Keratinocyte (primary cell): ENCODE measurements around the gene EME2. TPM values are rescaled to one million over a fixed set of nuclear protein-coding genes. Genes with fewer than 3 reads are reported as not detected.

Source experiments
- DNase-seq: peaks from one replicate; pipeline ENCODE4 v3.0.0-alpha.2; 2011; ENCODE audit warnings: low read depth, missing footprints, low spot score
- FAIRE-seq: peaks from 2 replicates; lab custom pipeline; 2011; peaks lifted over from hg19 to GRCh38; lab: Jason Lieb, UNC
- H2AFZ ChIP-seq: 2 replicates; pipeline ENCODE4 v1.6.0; 2012; ENCODE audit warnings: low read length, control low read depth, inconsistent platforms; ENCODE audit not compliant: control insufficient read depth
- H3K27ac ChIP-seq: 2 replicates; pipeline ENCODE4 v1.5.1; 2011; ENCODE audit warnings: low read length; ENCODE audit not compliant: control insufficient read depth, insufficient read depth
- H3K27me3 ChIP-seq: 3 replicates; pipeline ENCODE4 v1.6.0; 2011; ENCODE audit warnings: low read length; ENCODE audit not compliant: control insufficient read depth, insufficient read depth; ENCODE audit errors: extremely low read depth
- H3K36me3 ChIP-seq, 2 experiments: 2 replicates in 1 of 2; 3 replicates in 1 of 2; pipeline ENCODE4 v1.5.1; 2011; ENCODE audit warnings: low read length in 2 of 2, mild to moderate bottlenecking in 1 of 2; ENCODE audit not compliant: control insufficient read depth in 2 of 2, insufficient read depth in 2 of 2; ENCODE audit errors: extremely low read depth in 1 of 2
- H3K4me1 ChIP-seq: 3 replicates; pipeline ENCODE4 v1.5.1; 2011; ENCODE audit warnings: low read length; ENCODE audit not compliant: control insufficient read depth, insufficient read depth; ENCODE audit errors: extremely low read depth
- H3K4me2 ChIP-seq: 3 replicates; pipeline ENCODE4 v1.6.0; 2011; ENCODE audit warnings: low read depth, low read length; ENCODE audit not compliant: control insufficient read depth, insufficient read depth; ENCODE audit errors: extremely low read depth
- H3K4me3 ChIP-seq, 3 experiments: fragments of 200-600 bp in 1 of 3; sonication (generic) in 1 of 3; 2 replicates in 2 of 3; 3 replicates in 1 of 3; pipeline ENCODE4 v1.5.1; 2011 to 2016; ENCODE audit warnings: low read length in 3 of 3, mild to moderate bottlenecking in 3 of 3, control low read depth in 2 of 3, inconsistent platforms in 1 of 3, low read depth in 1 of 3, mixed read lengths in 1 of 3, mixed run types in 1 of 3, moderate library complexity in 1 of 3; ENCODE audit not compliant: control insufficient read depth in 2 of 3, insufficient read depth in 2 of 3; ENCODE audit errors: extremely low read depth in 1 of 3
- H3K79me2 ChIP-seq: 2 replicates; pipeline ENCODE4 v1.6.0; 2012; ENCODE audit warnings: low read length; ENCODE audit not compliant: control insufficient read depth, insufficient read depth
- H3K9ac ChIP-seq: 3 replicates; pipeline ENCODE4 v1.6.0; 2011; ENCODE audit warnings: low read length; ENCODE audit not compliant: control insufficient read depth, insufficient read depth; ENCODE audit errors: extremely low read depth
- H3K9me1 ChIP-seq: 3 replicates; pipeline ENCODE4 v1.6.0; 2011; ENCODE audit warnings: low read length; ENCODE audit not compliant: control insufficient read depth, insufficient read depth; ENCODE audit errors: extremely low read depth
- H3K9me3 ChIP-seq: 2 replicates; pipeline ENCODE4 v1.5.1; 2012; ENCODE audit warnings: low read depth, low read length; ENCODE audit not compliant: control insufficient read depth
- H4K20me1 ChIP-seq: 3 replicates; pipeline ENCODE4 v1.6.0; 2011; ENCODE audit warnings: low read length; ENCODE audit not compliant: control insufficient read depth, insufficient read depth; ENCODE audit errors: extremely low read depth
- CTCF ChIP-seq, 3 experiments: IDR thresholded peaks in 1 of 3; conservative IDR thresholded peaks in 1 of 3; optimal IDR thresholded peaks in 1 of 3; 2 replicates in 2 of 3; 3 replicates in 1 of 3; pipeline versions ENCODE3 to v1.5.1; 2011; ENCODE audit warnings: low read length in 3 of 3, mild to moderate bottlenecking in 3 of 3, moderate library complexity in 2 of 3, control low read depth in 1 of 3, inconsistent platforms in 1 of 3; ENCODE audit not compliant: insufficient read depth in 2 of 3; ENCODE audit errors: extremely low read depth in 1 of 3
- EZH2 ChIP-seq: IDR thresholded peaks from one replicate; pipeline ENCODE4 v1.6.1; 2012; ENCODE audit warnings: inconsistent platforms, mild to moderate bottlenecking, low read length, moderate library complexity
- dilution Hi-C: fragments of 300-500 bp; cut with MboI; formaldehyde crosslinking; loops from one replicate; pipeline ENCODE4 v1.7.0; 2020; ENCODE audit warnings: low sequenced_read_pairs; ENCODE audit not compliant: extremely low pct_ligation_motif_present
- polyA plus RNA-seq, 5 experiments: library from polyadenylated mRNA; depleted of rRNA in 3 of 5; stranded (reverse) in 3 of 5; stranded (forward) in 1 of 5; unstranded in 1 of 5; fragments of >200 nt; gene quantifications; 1 replicate in 1 of 5; 2 replicates in 3 of 5; 3 replicates in 1 of 5; pipeline versions ENCODE4 v1.2.1 to v1.2.3, GENCODE V29; 2011 to 2012; ENCODE audit warnings: missing spikeins in 2 of 5, low read depth in 1 of 5, low replicate concordance in 1 of 5

EME2 gene
- polyA plus RNA-seq, 1 donor (not counting 4 experiments of a cell fraction or from before 2014, with no cell fraction given) = 6.3 TPM

GRCh38 chr16:1745900-1746692 lies 26.5 kb upstream of the EME2 start:
- peaks cover 4% of the 10 kb centered on the region for H3K4me1 ChIP-seq
- no peak overlapping the region for H3K9ac ChIP-seq
- TF ChIP-seq EZH2 (no peak), CTCF (optimal IDR thresholded peaks at IDR 0.05 in 1 of 3, IDR thresholded peaks at IDR 0.05 in 1 of 3, conservative IDR thresholded peaks at IDR 0.05 in 1 of 3; ENCODE audit: extremely low read depth in 1 of 3, insufficient read depth in 2 of 3, low read length in 3 of 3) (no peak)
- H3K27me3 ChIP-seq = no peaks in the 10 kb centered on the region
- dilution Hi-C loops = no loop called here
- H3K27ac ChIP-seq = no peak overlapping the region
- H2AFZ ChIP-seq = no peak overlapping the region
- H3K36me3 ChIP-seq = peaks cover 22 to 28% of the 10 kb centered on the region in 2 experiments
- H4K20me1 ChIP-seq = peaks cover 2% of the 10 kb centered on the region
- no peak for FAIRE-seq
- no peak overlapping the region for H3K4me3 ChIP-seq
- no peaks in the 10 kb centered on the region for H3K79me2 ChIP-seq
- no peak overlapping the region for H3K4me2 ChIP-seq
- no peaks in the 10 kb centered on the region for H3K9me1 ChIP-seq
- H3K9me3 ChIP-seq = no peaks in the 10 kb centered on the region
- no peak for DNase-seq

- DNase-seq (no peak), FAIRE-seq (no peak)
- dilution Hi-C loops = no loop called here
- no peak overlapping the region for H3K4me2 ChIP-seq
- H3K9me3 ChIP-seq = no peaks in the 10 kb centered on the region
- H3K4me1 ChIP-seq = peaks cover 4% of the 10 kb centered on the region
- no peak overlapping the region for H2AFZ ChIP-seq
- H4K20me1 ChIP-seq = peaks cover 2% of the 10 kb centered on the region
- peaks cover 22 to 30% of the 10 kb centered on the region in 2 experiments for H3K36me3 ChIP-seq
- H3K9ac ChIP-seq = no peak overlapping the region
- no peaks in the 10 kb centered on the region for H3K27me3 ChIP-seq
- no peaks in the 10 kb centered on the region for H3K79me2 ChIP-seq
- no peaks in the 10 kb centered on the region for H3K9me1 ChIP-seq
- no peak overlapping the region for H3K27ac ChIP-seq
- TF ChIP-seq EZH2 = no peak
- TF ChIP-seq CTCF (optimal IDR thresholded peaks at IDR 0.05 in 1 of 3, IDR thresholded peaks at IDR 0.05 in 1 of 3, conservative IDR thresholded peaks at IDR 0.05 in 1 of 3; ENCODE audit: extremely low read depth in 1 of 3, insufficient read depth in 2 of 3, low read length in 3 of 3) = no peak
- H3K4me3 ChIP-seq = no peak overlapping the region
Measured at GRCh38 chr16:1746693-1747195, 25.9 kb upstream of the EME2 start.
